Neural cell (in vitro differentiated cells): Measurements from ENCODE around the gene ZNF516. TPM values are rescaled to one million over a fixed set of nuclear protein-coding genes. Genes with fewer than 3 reads are reported as not detected.
A peak's percentile ranks its signal among the peaks of the same experiment; 100 is the strongest.

Experiments used
- H2AFZ ChIP-seq: fragments of 200-600, 300-800 bp; sonication (generic), shearing (Covaris generic); 2 replicates; pipeline ENCODE4 v1.6.0; 2014; ENCODE audit warnings: low read depth, mild to moderate bottlenecking, antibody characterized with exemption, low read length, moderate library complexity
- H3F3A ChIP-seq: fragments of 200-600 bp; shearing (Covaris generic); 2 replicates; pipeline ENCODE4 v1.6.1; 2016; ENCODE audit warnings: mild to moderate bottlenecking, moderate library complexity, mixed read lengths, antibody characterized with exemption, low read length; ENCODE audit not compliant: insufficient read depth, poor library complexity, severe bottlenecking
- H3K27ac ChIP-seq: fragments of 200-600, 300-800 bp; sonication (generic), shearing (Covaris generic); 2 replicates; pipeline ENCODE4 v1.5.1; 2014; ENCODE audit warnings: mild to moderate bottlenecking, low read length, moderate library complexity
- H3K27me3 ChIP-seq: fragments of 300-800, 200-600 bp; sonication (generic), shearing (Covaris generic); 2 replicates; pipeline ENCODE4 v1.6.0; 2014; ENCODE audit warnings: mild to moderate bottlenecking, low read depth, low read length, moderate library complexity; ENCODE audit not compliant: insufficient read depth
- H3K36me3 ChIP-seq: fragments of 300-800, 200-600 bp; sonication (generic), shearing (Covaris generic); 2 replicates; pipeline ENCODE4 v1.5.1; 2014; ENCODE audit warnings: mild to moderate bottlenecking, antibody characterized with exemption, low read length, moderate library complexity; ENCODE audit not compliant: insufficient read depth
- H3K4me2 ChIP-seq: fragments of 300-800, 200-600 bp; sonication (generic), shearing (Covaris generic); 2 replicates; pipeline ENCODE4 v1.6.0; 2014; ENCODE audit warnings: mild to moderate bottlenecking, low read length
- H3K4me3 ChIP-seq: fragments of 300-800, 200-600 bp; sonication (generic), shearing (Covaris generic); 2 replicates; pipeline ENCODE4 v1.5.1; 2014; ENCODE audit warnings: mild to moderate bottlenecking, low read length, moderate library complexity
- H3K79me2 ChIP-seq: fragments of 200-600 bp; shearing (Covaris generic); replicated peaks from 2 replicates; pipeline ENCODE4 v1.6.0; 2014; ENCODE audit warnings: mild to moderate bottlenecking, low read length, moderate library complexity; ENCODE audit not compliant: insufficient read depth
- H3K9ac ChIP-seq: fragments of 300-800, 200-600 bp; sonication (generic), shearing (Covaris generic); 2 replicates; pipeline ENCODE4 v1.6.1; 2016; ENCODE audit warnings: mild to moderate bottlenecking, low read length, mixed read lengths
- H3K9me2 ChIP-seq: fragments of 200-600 bp; shearing (Covaris generic); 2 replicates; pipeline ENCODE4 v1.6.1; 2016; ENCODE audit warnings: mild to moderate bottlenecking, low read length, mixed read lengths; ENCODE audit not compliant: insufficient read depth
- H3K9me3 ChIP-seq: fragments of 200-600, 300-800 bp; sonication (generic), shearing (Covaris generic); 2 replicates; pipeline ENCODE4 v1.6.1; 2016; ENCODE audit warnings: mild to moderate bottlenecking, mixed run types, low read length, moderate library complexity, mixed read lengths
- H4K20me1 ChIP-seq: fragments of 200-600 bp; shearing (Covaris generic); 2 replicates; pipeline ENCODE4 v1.6.1; 2016; ENCODE audit warnings: mild to moderate bottlenecking, mixed run types; ENCODE audit not compliant: insufficient read depth
- CTCF ChIP-seq: fragments of 450-650 bp; IDR thresholded peaks from 2 replicates; pipeline ENCODE4 v1.5.1; 2014; ENCODE audit warnings: antibody characterized with exemption, mild to moderate bottlenecking, moderate library complexity; ENCODE audit not compliant: poor library complexity, severe bottlenecking
- EP300 ChIP-seq: fragments of 450-650 bp; conservative IDR thresholded peaks from 2 replicates; pipeline ENCODE4 v1.6.1; 2014; ENCODE audit warnings: antibody characterized with exemption, mild to moderate bottlenecking, moderate library complexity; ENCODE audit not compliant: poor library complexity, severe bottlenecking
- EZH2 ChIP-seq: fragments of 200-600, 300-800 bp; shearing (Covaris generic), sonication (generic); IDR thresholded peaks from 2 replicates; pipeline ENCODE4 v1.6.1; 2014; ENCODE audit warnings: antibody characterized with exemption, low read length, borderline replicate concordance, mild to moderate bottlenecking; ENCODE audit not compliant: insufficient read depth, poor library complexity, severe bottlenecking
- MXI1 ChIP-seq: fragments of 450-650 bp; conservative IDR thresholded peaks from 2 replicates; pipeline ENCODE4 v1.6.1; 2014; ENCODE audit warnings: antibody characterized with exemption, mild to moderate bottlenecking; ENCODE audit not compliant: poor library complexity, severe bottlenecking
- POLR2AphosphoS5 ChIP-seq: IDR thresholded peaks from 2 replicates; pipeline ENCODE4 v1.6.1; 2012
- RAD21 ChIP-seq: fragments of 450-650 bp; conservative IDR thresholded peaks from 2 replicates; pipeline ENCODE4 v1.6.1; 2014; ENCODE audit warnings: antibody characterized with exemption, mild to moderate bottlenecking, moderate library complexity
- REST ChIP-seq: IDR thresholded peaks from 2 replicates; pipeline ENCODE4 v1.6.1; 2012; ENCODE audit warnings: borderline replicate concordance
- SMC3 ChIP-seq: fragments of 450-650 bp; conservative IDR thresholded peaks from 2 replicates; pipeline ENCODE4 v1.6.1; 2014; ENCODE audit warnings: antibody characterized with exemption, mild to moderate bottlenecking, moderate library complexity; ENCODE audit not compliant: poor library complexity
- TAF1 ChIP-seq: IDR thresholded peaks from 2 replicates; pipeline ENCODE4 v1.6.1; 2012; ENCODE audit warnings: low read depth
- polyA plus RNA-seq: library from polyadenylated mRNA; depleted of rRNA; stranded (reverse); fragments of >200 nt; gene quantifications from 2 replicates; pipeline ENCODE4 v1.2.3, GENCODE V29; 2014

The ZNF516 gene
- polyA plus RNA-seq, 1 donor from 2014 or later, result 11.5 TPM

- H3K9ac ChIP-seq, result no peak overlapping the region
- H3K79me2 ChIP-seq, result peaks cover 10% of the 10 kb centered on the region
- TF ChIP-seq EZH2 (no peak), MXI1 (no peak), TAF1 (no peak), SMC3 (no peak), REST (no peak), EP300 (no peak), CTCF (no peak), RAD21 (no peak), POLR2AphosphoS5 (no peak)
- no peak overlapping the region for H2AFZ ChIP-seq
- H3K9me2 ChIP-seq, result no peaks in the 10 kb centered on the region
- H4K20me1 ChIP-seq, result no peaks in the 10 kb centered on the region
- H3K27ac ChIP-seq, result no peak overlapping the region
- no peaks in the 10 kb centered on the region for H3K27me3 ChIP-seq
- H3K4me2 ChIP-seq, result no peak overlapping the region
- no peaks in the 10 kb centered on the region for H3K9me3 ChIP-seq
- no peaks in the 10 kb centered on the region for H3F3A ChIP-seq
- H3K36me3 ChIP-seq, result no peaks in the 10 kb centered on the region
- H3K4me3 ChIP-seq, result no peak overlapping the region
These were observed 112.8 kb downstream of the ZNF516 start for GRCh38 chr18:76382275-76382674.

GRCh38 chr18:76380791-76381405, 114.1 kb downstream of the ZNF516 start:
- Histone ChIP-seq H4K20me1 (no peaks in the 10 kb centered on the region), H3K9me3 (no peaks in the 10 kb centered on the region), H3K27me3 (no peaks in the 10 kb centered on the region), H3K27ac (no peak overlapping the region), H2AFZ (no peak overlapping the region), H3K4me2 (no peak overlapping the region), H3K9ac (no peak overlapping the region), H3F3A (no peaks in the 10 kb centered on the region), H3K36me3 (no peaks in the 10 kb centered on the region), H3K79me2 (peaks cover 6% of the 10 kb centered on the region), H3K9me2 (no peaks in the 10 kb centered on the region), H3K4me3 (no peak overlapping the region)
- peak; percentile 24 for TF ChIP-seq CTCF
- no peak for TF ChIP-seq REST
- no peak for TF ChIP-seq RAD21
